DND-41 (cell line): ENCODE results near the gene RBM6.

ENCODE experiments used
- ATAC-seq: fragments of 200-7000 bp; cut with Tn5 transposase; 3 replicates; pipeline ENCODE4 v1.9.1; 2021; ENCODE audit warnings: low read depth; ENCODE audit not compliant: insufficient read depth
- DNase-seq: peaks from one replicate; pipeline ENCODE4 v3.0.0-alpha.2; 2020
- H2AFZ ChIP-seq: 2 replicates; pipeline ENCODE4 v1.6.0; 2012; ENCODE audit warnings: low read depth, low read length
- H3K27ac ChIP-seq: 2 replicates; pipeline ENCODE4 v1.5.1; 2012; ENCODE audit warnings: low read length, inconsistent platforms
- H3K27me3 ChIP-seq: fragments of 200-600 bp; sonication (generic); 2 replicates; pipeline ENCODE4 v1.6.0; 2012; ENCODE audit warnings: low read length, mild to moderate bottlenecking, inconsistent platforms; ENCODE audit not compliant: insufficient read depth, poor library complexity
- H3K36me3 ChIP-seq: 2 replicates; pipeline ENCODE4 v1.5.1; 2012; ENCODE audit warnings: low read length, inconsistent platforms; ENCODE audit not compliant: insufficient read depth
- H3K4me1 ChIP-seq: 2 replicates; pipeline ENCODE4 v1.5.1; 2012; ENCODE audit warnings: mild to moderate bottlenecking, low read length; ENCODE audit not compliant: insufficient read depth
- H3K4me2 ChIP-seq: 2 replicates; pipeline ENCODE4 v1.6.0; 2012; ENCODE audit warnings: mild to moderate bottlenecking, moderate library complexity, low read length, inconsistent platforms; ENCODE audit not compliant: insufficient read depth
- H3K4me3 ChIP-seq, 2 experiments: fragments of 200-600 bp in 1 of 2; shearing (Covaris generic) in 1 of 2; 2 replicates each; pipeline ENCODE4 v1.5.1; 2012 to 2016; ENCODE audit warnings: inconsistent platforms in 2 of 2, low read length in 2 of 2, mild to moderate bottlenecking in 2 of 2, low read depth in 1 of 2, moderate library complexity in 1 of 2
- H3K79me2 ChIP-seq: 2 replicates; pipeline ENCODE4 v1.6.0; 2012; ENCODE audit warnings: low read length, inconsistent platforms; ENCODE audit not compliant: insufficient read depth
- H3K9ac ChIP-seq: 2 replicates; pipeline ENCODE4 v1.6.0; 2012; ENCODE audit warnings: low read depth, mild to moderate bottlenecking, inconsistent platforms, low read length, moderate library complexity
- H3K9me3 ChIP-seq: 2 replicates; pipeline ENCODE4 v1.5.1; 2012; ENCODE audit warnings: low read length, moderate library complexity, mild to moderate bottlenecking, inconsistent platforms; ENCODE audit not compliant: insufficient read depth, severe bottlenecking
- H4K20me1 ChIP-seq: 2 replicates; pipeline ENCODE4 v1.6.0; 2012; ENCODE audit warnings: low read length; ENCODE audit not compliant: insufficient read depth
- CTCF ChIP-seq: IDR thresholded peaks from 2 replicates; pipeline ENCODE4 v1.5.1; 2012; ENCODE audit warnings: borderline replicate concordance, low read length, moderate library complexity, mild to moderate bottlenecking; ENCODE audit not compliant: poor library complexity, severe bottlenecking; ENCODE audit errors: extremely low read depth
- EZH2 ChIP-seq: IDR thresholded peaks from 3 replicates; pipeline ENCODE4 v1.6.1; 2012; ENCODE audit warnings: borderline replicate concordance, low read depth, mild to moderate bottlenecking, moderate library complexity, low read length, inconsistent platforms; ENCODE audit not compliant: severe bottlenecking

Gene RBM6

GRCh38 chr3:49939858-49940666 lies at the start of gene RBM6:
Gene RBM6 (plus strand): TSS chr3:49940150. CDS start chr3:49962642, 22,492 bp downstream.
- peak within 1 kb of the TSS; percentile 96 to 97; a peak in 3 of 4 replicates for H3K4me3 ChIP-seq
- H3K27me3 ChIP-seq = no peaks in the 10 kb centered on the region
- peak; percentile 97 for DNase-seq
- H3K79me2 ChIP-seq = peaks cover 51% of the 10 kb centered on the region
- H3K36me3 ChIP-seq = peaks cover 14% of the 10 kb centered on the region
- H3K9me3 ChIP-seq = no peaks in the 10 kb centered on the region
- peaks cover 24% of the 10 kb centered on the region for H4K20me1 ChIP-seq
- H2AFZ ChIP-seq = peak within 1 kb of the TSS; percentile 90
- ATAC-seq = peak; percentile 98
- H3K27ac ChIP-seq = peak within 1 kb of the TSS; percentile 90
- H3K4me1 ChIP-seq = peaks cover 30% of the 10 kb centered on the region
- H3K9ac ChIP-seq = peak within 1 kb of the TSS; percentile 85
- peak within 1 kb of the TSS; percentile 78 for H3K4me2 ChIP-seq
- peak; percentile 4 for TF ChIP-seq CTCF
- no peak for TF ChIP-seq EZH2

GRCh38 chr3:49895791-49896190 lies 44.2 kb upstream of the RBM6 start:
- ATAC-seq = no peak
- H3K9ac ChIP-seq = no peak overlapping the region
- H3K27me3 ChIP-seq = no peaks in the 10 kb centered on the region
- no peaks in the 10 kb centered on the region for H3K36me3 ChIP-seq
- no peak overlapping the region for H2AFZ ChIP-seq
- no peaks in the 10 kb centered on the region for H3K9me3 ChIP-seq
- no peak overlapping the region for H3K27ac ChIP-seq
- TF ChIP-seq CTCF (no peak), EZH2 (no peak)
- no peaks in the 10 kb centered on the region; the same call in 1 of the 2 replicates for H3K4me1 ChIP-seq
- no peak overlapping the region for H3K4me3 ChIP-seq
- H3K4me2 ChIP-seq = no peak overlapping the region
- no peaks in the 10 kb centered on the region for H3K79me2 ChIP-seq
- DNase-seq = no peak
- no peaks in the 10 kb centered on the region for H4K20me1 ChIP-seq

GRCh38 chr3:49896345-49896744 lies 43.6 kb upstream of the RBM6 start:
- ATAC-seq = no peak
- Histone ChIP-seq H3K79me2 (no peaks in the 10 kb centered on the region), H3K36me3 (no peaks in the 10 kb centered on the region)

More at GRCh38 chr3:49896345-49896744, 43.6 kb upstream of the RBM6 start:
- H3K4me1 ChIP-seq = peaks cover 5% of the 10 kb centered on the region
- DNase-seq = no peak
- H4K20me1 ChIP-seq = no peaks in the 10 kb centered on the region
- no peak overlapping the region for H3K27ac ChIP-seq
- no peak for TF ChIP-seq CTCF
- TF ChIP-seq EZH2 = no peak
- no peak overlapping the region for H3K4me2 ChIP-seq
- no peak overlapping the region for H2AFZ ChIP-seq
- H3K27me3 ChIP-seq = no peaks in the 10 kb centered on the region
- H3K9me3 ChIP-seq = no peaks in the 10 kb centered on the region
- H3K4me3 ChIP-seq = no peak overlapping the region
- no peak overlapping the region for H3K9ac ChIP-seq
